Measurements from ENCODE around the gene MEX3D.

MEX3D gene

GRCh38 chr19:1585243-1585580 lies 17.1 kb upstream of the MEX3D start:
- no peak for ATAC-seq (ENCODE audit: insufficient read depth, low read depth)
- no peak for DNase-seq
- Histone ChIP-seq H3K4me2 (ENCODE audit: insufficient read depth, low read length) (no peak overlapping the region), H3K27me3 (ENCODE audit: insufficient read depth, low read length, poor library complexity) (no peaks in the 10 kb centered on the region), H2AFZ (ENCODE audit: low read depth, low read length) (no peak overlapping the region), H3K4me3 (ENCODE audit: low read depth in 1 of 2, low read length in 2 of 2) (no peak overlapping the region), H3K9me3 (ENCODE audit: insufficient read depth, low read length, severe bottlenecking) (no peaks in the 10 kb centered on the region), H3K9ac (ENCODE audit: low read depth, low read length) (no peak overlapping the region), H4K20me1 (ENCODE audit: insufficient read depth, low read length) (peaks cover 62% of the 10 kb centered on the region), H3K27ac (ENCODE audit: low read length) (no peak overlapping the region), H3K4me1 (ENCODE audit: insufficient read depth, low read length) (peaks cover 7% of the 10 kb centered on the region), H3K36me3 (ENCODE audit: insufficient read depth, low read length) (peaks cover 70% of the 10 kb centered on the region), H3K79me2 (ENCODE audit: insufficient read depth, low read length) (peaks cover 70% of the 10 kb centered on the region)
- TF ChIP-seq CTCF (IDR thresholded peaks at IDR 0.05; ENCODE audit: borderline replicate concordance, extremely low read depth, low read length, poor library complexity, severe bottlenecking): no peak
- no peak for TF ChIP-seq EZH2 (IDR thresholded peaks at IDR 0.05; ENCODE audit: borderline replicate concordance, low read depth, low read length, severe bottlenecking)

- H3K27me3 ChIP-seq (ENCODE audit: insufficient read depth, low read length, poor library complexity): no peaks in the 10 kb centered on the region
- H3K79me2 ChIP-seq (ENCODE audit: insufficient read depth, low read length): peaks cover 65% of the 10 kb centered on the region
- H3K27ac ChIP-seq (ENCODE audit: low read length): no peak overlapping the region
- DNase-seq: no peak
- no peak overlapping the region for H2AFZ ChIP-seq (ENCODE audit: low read depth, low read length)
- no peak overlapping the region for H3K4me3 ChIP-seq (ENCODE audit: low read depth in 1 of 2, low read length in 2 of 2)
- peaks cover 68% of the 10 kb centered on the region for H3K36me3 ChIP-seq (ENCODE audit: insufficient read depth, low read length)
- peaks cover 60% of the 10 kb centered on the region for H4K20me1 ChIP-seq (ENCODE audit: insufficient read depth, low read length)
- ATAC-seq (ENCODE audit: insufficient read depth, low read depth): no peak
- no peak overlapping the region for H3K9ac ChIP-seq (ENCODE audit: low read depth, low read length)
- no peak overlapping the region for H3K4me2 ChIP-seq (ENCODE audit: insufficient read depth, low read length)
- peaks cover 1% of the 10 kb centered on the region; the same call in 1 of the 2 replicates for H3K4me1 ChIP-seq (ENCODE audit: insufficient read depth, low read length)
- no peaks in the 10 kb centered on the region for H3K9me3 ChIP-seq (ENCODE audit: insufficient read depth, low read length, severe bottlenecking)
- TF ChIP-seq EZH2 (IDR thresholded peaks at IDR 0.05; ENCODE audit: borderline replicate concordance, low read depth, low read length, severe bottlenecking) (no peak), CTCF (IDR thresholded peaks at IDR 0.05; ENCODE audit: borderline replicate concordance, extremely low read depth, low read length, poor library complexity, severe bottlenecking) (no peak)
These were observed 16.5 kb upstream of the MEX3D start for GRCh38 chr19:1584500-1585242.

- DNase-seq (no peak), ATAC-seq (ENCODE audit: insufficient read depth, low read depth) (no peak)
- peaks cover 92% of the 10 kb centered on the region for H3K36me3 ChIP-seq (ENCODE audit: insufficient read depth, low read length)
- no peaks in the 10 kb centered on the region for H3K27me3 ChIP-seq (ENCODE audit: insufficient read depth, low read length, poor library complexity)
- no peaks in the 10 kb centered on the region for H3K4me1 ChIP-seq (ENCODE audit: insufficient read depth, low read length)
- no peak for TF ChIP-seq EZH2 (IDR thresholded peaks at IDR 0.05; ENCODE audit: borderline replicate concordance, low read depth, low read length, severe bottlenecking)
- no peak for TF ChIP-seq CTCF (IDR thresholded peaks at IDR 0.05; ENCODE audit: borderline replicate concordance, extremely low read depth, low read length, poor library complexity, severe bottlenecking)
- peaks cover 65% of the 10 kb centered on the region for H4K20me1 ChIP-seq (ENCODE audit: insufficient read depth, low read length)
- no peak overlapping the region for H3K4me3 ChIP-seq (ENCODE audit: low read depth in 1 of 2, low read length in 2 of 2)
- peaks cover 40% of the 10 kb centered on the region for H3K79me2 ChIP-seq (ENCODE audit: insufficient read depth, low read length)
- H2AFZ ChIP-seq (ENCODE audit: low read depth, low read length): no peak overlapping the region
- no peak overlapping the region for H3K9ac ChIP-seq (ENCODE audit: low read depth, low read length)
- no peaks in the 10 kb centered on the region for H3K9me3 ChIP-seq (ENCODE audit: insufficient read depth, low read length, severe bottlenecking)
- H3K27ac ChIP-seq (ENCODE audit: low read length): no peak overlapping the region
- H3K4me2 ChIP-seq (ENCODE audit: insufficient read depth, low read length): no peak overlapping the region
These were observed 14.1 kb upstream of the MEX3D start for GRCh38 chr19:1582201-1582600.
